H1 (cell line): ENCODE data around the gene PPP6C. TPM values are rescaled to one million over a fixed set of nuclear protein-coding genes. Genes with fewer than 3 reads are reported as not detected.

Source experiments
- CTCF ChIA-PET: fragments of 300-600 bp; sonication (Branson Sonifier 250); formaldehyde crosslinking; loops from one replicate; lab custom pipeline; 2021; ENCODE audit not compliant: partially characterized antibody; lab: Charles Lee
- POLR2A ChIA-PET: fragments of 300-600 bp; sonication (Branson Sonifier 250); formaldehyde crosslinking; loops from one replicate; lab custom pipeline; 2021; ENCODE audit warnings: inconsistent platforms; ENCODE audit not compliant: partially characterized antibody; lab: Charles Lee
- DNase-seq, 2 experiments: peaks; one replicate each; pipeline versions ENCODE4 v3.0.0 to v3.0.0-alpha.2; 2010 to 2022; ENCODE audit warnings: low spot score in 2 of 2, low read depth in 1 of 2, mixed read lengths in 1 of 2
- FAIRE-seq: peaks from 2 replicates; lab custom pipeline; 2011; peaks lifted over from hg19 to GRCh38; lab: Jason Lieb, UNC
- H2AFZ ChIP-seq: 2 replicates; pipeline ENCODE4 v1.8.1; 2012; ENCODE audit warnings: low read length, inconsistent platforms
- H2AK5ac ChIP-seq: 2 replicates; pipeline ENCODE4 v1.6.1; 2013; ENCODE audit warnings: low read depth, low read length
- H2BK120ac ChIP-seq: replicated peaks from 2 replicates; pipeline ENCODE3; 2013; ENCODE audit warnings: low read depth, low read length, inconsistent platforms
- H2BK12ac ChIP-seq: 2 replicates; pipeline ENCODE4 v1.6.1; 2013; ENCODE audit warnings: low read depth, low read length
- H2BK15ac ChIP-seq: 2 replicates; pipeline ENCODE4 v1.6.1; 2013; ENCODE audit warnings: low read length
- H2BK20ac ChIP-seq: 2 replicates; pipeline ENCODE4 v1.6.1; 2013; ENCODE audit warnings: low read length
- H2BK5ac ChIP-seq: 2 replicates; pipeline ENCODE4 v1.6.1; 2013; ENCODE audit warnings: low read depth, low read length
- H3K14ac ChIP-seq: 2 replicates; pipeline ENCODE4 v1.6.1; 2013; ENCODE audit warnings: inconsistent platforms; ENCODE audit not compliant: insufficient read length
- H3K18ac ChIP-seq: 2 replicates; pipeline ENCODE4 v1.6.1; 2013; ENCODE audit warnings: low read length; ENCODE audit errors: extremely low read depth
- H3K23ac ChIP-seq: 2 replicates; pipeline ENCODE4 v1.6.1; 2013; ENCODE audit warnings: inconsistent platforms; ENCODE audit not compliant: insufficient read length
- H3K23me2 ChIP-seq: 2 replicates; pipeline ENCODE4 v1.6.1; 2013; ENCODE audit warnings: low read depth, low read length
- H3K27ac ChIP-seq: 2 replicates; pipeline ENCODE4 v1.6.1; 2011; ENCODE audit warnings: low read depth, low read length, inconsistent platforms
- H3K27me3 ChIP-seq, 4 experiments: replicated peaks in 1 of 4; 1 replicate in 1 of 4; 2 replicates in 3 of 4; pipeline versions ENCODE4 v1.6.1 to v1.8.1; 2011 to 2013; ENCODE audit warnings: low read length in 3 of 4, mild to moderate bottlenecking in 3 of 4, inconsistent platforms in 2 of 4, mixed read lengths in 2 of 4, moderate library complexity in 1 of 4; ENCODE audit not compliant: control insufficient read depth in 3 of 4, insufficient read depth in 3 of 4; ENCODE audit errors: extremely low read depth in 1 of 4
- H3K36me3 ChIP-seq, 4 experiments: 2 replicates each; pipeline versions ENCODE4 v1.6.1 to v1.8.1; 2011 to 2013; ENCODE audit warnings: mild to moderate bottlenecking in 4 of 4, low read length in 3 of 4, moderate library complexity in 2 of 4, control low read depth in 1 of 4, inconsistent platforms in 1 of 4; ENCODE audit not compliant: insufficient read depth in 4 of 4, control insufficient read depth in 2 of 4
- H3K4ac ChIP-seq: replicated peaks from 2 replicates; pipeline ENCODE3; 2013; ENCODE audit warnings: low read length, low read depth, mixed read lengths, inconsistent platforms; ENCODE audit not compliant: insufficient read length
- H3K4me1 ChIP-seq, 4 experiments: replicated peaks in 1 of 4; 1 replicate in 1 of 4; 2 replicates in 3 of 4; pipeline versions ENCODE4 v1.6.1 to v1.8.1; 2011 to 2013; ENCODE audit warnings: low read length in 3 of 4, inconsistent platforms in 2 of 4, mixed read lengths in 1 of 4; ENCODE audit not compliant: insufficient read depth in 4 of 4, control insufficient read depth in 3 of 4
- H3K4me2 ChIP-seq, 2 experiments: 2 replicates each; pipeline versions ENCODE4 v1.6.1 to v1.8.1; 2011 to 2013; ENCODE audit warnings: low read depth in 2 of 2, low read length in 2 of 2, control low read depth in 1 of 2, inconsistent platforms in 1 of 2, mild to moderate bottlenecking in 1 of 2; ENCODE audit not compliant: insufficient read depth in 1 of 2
- H3K4me3 ChIP-seq, 4 experiments: fragments of 200-600, 300-600 bp in 1 of 4; sonication (generic), shearing (Covaris generic), sonication (Bioruptor Twin) in 1 of 4; 2 replicates each; pipeline versions ENCODE4 v1.5.1 to v1.8.1; 2011 to 2016; ENCODE audit warnings: low read length in 4 of 4, low read depth in 3 of 4, control low read depth in 2 of 4, inconsistent platforms in 2 of 4, mild to moderate bottlenecking in 2 of 4, mixed read lengths in 1 of 4, moderate library complexity in 1 of 4; ENCODE audit not compliant: insufficient read depth in 2 of 4; ENCODE audit errors: extremely low read depth in 1 of 4
- H3K56ac ChIP-seq: replicated peaks from 2 replicates; pipeline ENCODE3; 2013; ENCODE audit warnings: low read depth, mild to moderate bottlenecking, mixed read lengths, low read length, inconsistent platforms; ENCODE audit not compliant: insufficient read length
- H3K79me1 ChIP-seq: 2 replicates; pipeline ENCODE4 v1.6.1; 2013; ENCODE audit warnings: low read depth, low read length, control low read depth
- H3K79me2 ChIP-seq, 2 experiments: 2 replicates each; pipeline versions ENCODE4 v1.6.1 to v1.8.1; 2012 to 2013; ENCODE audit warnings: low read length in 2 of 2, mild to moderate bottlenecking in 2 of 2, inconsistent platforms in 1 of 2; ENCODE audit not compliant: insufficient read depth in 2 of 2, control insufficient read depth in 1 of 2
- H3K9ac ChIP-seq, 4 experiments: replicated peaks in 1 of 4; 1 replicate in 1 of 4; 2 replicates in 3 of 4; pipeline versions ENCODE4 v1.6.1 to v1.8.1; 2011 to 2013; ENCODE audit warnings: low read depth in 3 of 4, low read length in 3 of 4, control low read depth in 2 of 4, mild to moderate bottlenecking in 2 of 4, moderate library complexity in 2 of 4, inconsistent platforms in 1 of 4; ENCODE audit errors: extremely low read depth in 1 of 4
- H3K9me3 ChIP-seq, 2 experiments: 2 replicates each; pipeline versions ENCODE4 v1.6.1 to v1.8.1; 2012 to 2013; ENCODE audit warnings: mild to moderate bottlenecking in 2 of 2, moderate library complexity in 2 of 2, control low read depth in 1 of 2, inconsistent platforms in 1 of 2, low read depth in 1 of 2, low read length in 1 of 2, mixed read lengths in 1 of 2; ENCODE audit not compliant: insufficient read depth in 2 of 2
- H4K20me1 ChIP-seq, 2 experiments: replicated peaks in 1 of 2; 2 replicates each; pipeline versions ENCODE3 to v1.8.1; 2011 to 2013; ENCODE audit warnings: inconsistent platforms in 2 of 2, low read length in 2 of 2, mild to moderate bottlenecking in 1 of 2; ENCODE audit not compliant: insufficient read depth in 2 of 2, control insufficient read depth in 1 of 2
- H4K5ac ChIP-seq: 2 replicates; pipeline ENCODE4 v1.6.1; 2013; ENCODE audit warnings: low read length, low read depth, mixed read lengths, inconsistent platforms; ENCODE audit not compliant: insufficient read length
- H4K8ac ChIP-seq: 2 replicates; pipeline ENCODE4 v1.8.0; 2013; ENCODE audit warnings: mild to moderate bottlenecking, moderate library complexity, low read length, inconsistent platforms; ENCODE audit not compliant: insufficient read depth; ENCODE audit errors: extremely low read depth
- H4K91ac ChIP-seq: replicated peaks from 2 replicates; pipeline ENCODE3; 2013; ENCODE audit warnings: low read length, mixed read lengths, inconsistent platforms; ENCODE audit not compliant: insufficient read length
- JUND ChIP-seq: IDR thresholded peaks from 2 replicates; pipeline ENCODE4 v1.6.1; 2011; ENCODE audit warnings: mild to moderate bottlenecking, improper control_type of control experiment, low read length
- RFX5 ChIP-seq: IDR thresholded peaks from 2 replicates; pipeline ENCODE4 v1.6.1; 2011; ENCODE audit warnings: low read depth, low read length, improper control_type of control experiment, borderline replicate concordance
- SIRT6 ChIP-seq: IDR thresholded peaks from one replicate; pipeline ENCODE4 v1.7.1; 2012; ENCODE audit warnings: low read length, inconsistent platforms
- TAF7 ChIP-seq: optimal IDR thresholded peaks from 2 replicates; pipeline ENCODE3; 2011; ENCODE audit warnings: low read depth, mild to moderate bottlenecking, inconsistent platforms, low read length, moderate library complexity, borderline replicate concordance
- WGBS, 2 experiments: shearing (Covaris generic) in 1 of 2; methylation state at CpG; one replicate each; pipeline versions ENCODE4 v1.1.6 to v1.1.7; 2013 to 2015; ENCODE audit warnings: low lambda C conversion rate in 2 of 2, mixed read lengths in 2 of 2, inconsistent platforms in 1 of 2, low coverage in 1 of 2, missing lambda C conversion rate in 1 of 2; ENCODE audit not compliant: insufficient replicate concordance in 2 of 2, insufficient coverage in 1 of 2, insufficient read length in 1 of 2; ENCODE audit errors: extremely low coverage in 1 of 2, missing lambda C conversion rate in 1 of 2; 5-methylcytosine and 5-hydroxymethylcytosine counted together
- polyA plus RNA-seq, 7 experiments: library from polyadenylated mRNA; depleted of rRNA in 3 of 7; stranded (reverse) in 5 of 7; unstranded in 2 of 7; fragments of >200 nt in 5 of 7; fragments of 200-250 nt in 2 of 7; gene quantifications; 1 replicate in 5 of 7; 2 replicates in 1 of 7; 4 replicates in 1 of 7; pipeline versions ENCODE4 v1.2.1 to v1.2.3, GENCODE V29; 2011 to 2013; ENCODE audit warnings: missing spikeins in 2 of 7, mixed read lengths in 2 of 7
- total RNA-seq: library from RNA; stranded (reverse); fragmentation: NEBNext Ultra II Directional; extraction: Animal tissue kit (Norgen Biotek cat#: 25700); gene quantifications from 2 replicates; pipeline ENCODE4 v1.2.1, GENCODE V29; 2021

PPP6C gene
- total and polyA plus RNA-seq, 2 of the 8 experiments (the other 6 are each of a cell fraction or from before 2014, with no cell fraction given) = 22.8 to 52.3 TPM

GRCh38 chr9:125119643-125120286 lies 69.8 kb downstream of the PPP6C start:
- Histone ChIP-seq H3K4ac (no peak overlapping the region), H3K18ac (no peak overlapping the region), H2BK120ac (no peak overlapping the region), H4K5ac (no peak overlapping the region), H2AFZ (no peak overlapping the region), H3K56ac (no peak overlapping the region), H3K4me1 (no peaks in the 10 kb centered on the region), H3K27ac (no peak overlapping the region), H3K4me3 (no peak overlapping the region), H3K23me2 (no peaks in the 10 kb centered on the region), H3K79me2 (peaks cover 0 to 32% of the 10 kb centered on the region in 2 experiments; a peak in 3 of 4 replicates), H3K27me3 (peaks cover 0 to 1% (median 0%) of the 10 kb centered on the region in 4 experiments; a peak in 1 of 7 replicates), H4K8ac (no peak overlapping the region), H3K9me3 (peaks cover 0 to 3% of the 10 kb centered on the region in 2 experiments; a peak in 1 of 4 replicates), H2BK15ac (no peak overlapping the region), H3K14ac (no peak overlapping the region), H2AK5ac (no peak overlapping the region), H4K91ac (no peak overlapping the region), H3K36me3 (peaks cover 0 to 3% (median 0%) of the 10 kb centered on the region in 4 experiments; a peak in 1 of 8 replicates), H2BK20ac (no peak overlapping the region), H2BK12ac (no peak overlapping the region), H4K20me1 (peaks cover 0 to 2% of the 10 kb centered on the region in 2 experiments), H3K79me1 (peaks cover 3% of the 10 kb centered on the region; the same call in 1 of the 2 replicates), H2BK5ac (no peak overlapping the region), H3K4me2 (no peak overlapping the region), H3K23ac (no peak overlapping the region), H3K9ac (no peak overlapping the region)
- 95% methylated on average over 4 of the region's 4 CpGs; no CpG with 5 or more reads in 1 of the 2 experiments for WGBS, 2 experiments
- CTCF ChIA-PET = interaction anchor here (0.6 kb wide), 2 partner anchors 251 to 745 kb away, joined by 3 read pairs; no protein-coding TSS in a partner anchor
- POLR2A ChIA-PET = no interaction called here
- DNase-seq = no peak
- no peak for FAIRE-seq
- TF ChIP-seq RFX5 = no peak
- no peak for TF ChIP-seq SIRT6
- no peak for TF ChIP-seq JUND
- no peak for TF ChIP-seq TAF7
